Measurements from ENCODE around the gene ATAD2B. TPM values are rescaled to one million over a fixed set of nuclear protein-coding genes. Genes with fewer than 3 reads are reported as not detected.
A peak's percentile ranks its signal among the peaks of the same experiment; 100 is the strongest.

Gene ATAD2B
- total and polyA plus RNA-seq, 11 donors, result 2.8 to 13.3 (median 8.1) TPM

- Histone ChIP-seq H3K36me3 (peaks cover 0 to 39% (median 23%) of the 10 kb centered on the region in 9 donors), H3K27ac (no peak overlapping the region), H3K9me3 (peaks cover 0 to 3% (median 0%) of the 10 kb centered on the region in 12 donors), H3K4me3 (no peak overlapping the region), H3K27me3 (no peaks in the 10 kb centered on the region), H3K4me1 (peaks cover 0 to 7% (median 0%) of the 10 kb centered on the region in 12 donors)
- ATAC-seq (no peak), DNase-seq (no peak)
- no peak for TF ChIP-seq CTCF (IDR thresholded peaks at IDR 0.05)
- 43 to 48% (median 46%) methylated on average over 2 of the region's 2 CpGs for WGBS, 4 donors
- intact Hi-C loops (cut with DNase I), result no loop called here
These were observed 120.7 kb downstream of the ATAD2B start for GRCh38 chr2:23806201-23806600.

GRCh38 chr2:23803965-23804542, 122.9 kb downstream of the ATAD2B start:
- H3K27me3 ChIP-seq, result no peaks in the 10 kb centered on the region
- TF ChIP-seq POLR2A (IDR thresholded peaks at IDR 0.05) (no peak), CTCF (IDR thresholded peaks at IDR 0.05) (peak in 3 of 12 donors; percentile 32 to 36 (median 36))
- intact Hi-C loops (cut with DNase I), result no loop called here
- peak in 2 of 4 donors; percentile 47 to 65 for ATAC-seq
- peaks cover 0 to 3% (median 0%) of the 10 kb centered on the region in 12 donors for H3K9me3 ChIP-seq
- 43 to 59% (median 54%) methylated on average over 5 of the region's 5 CpGs for WGBS, 4 donors
- peak in 3 of 5 donors; percentile 15 to 49 (median 38) for DNase-seq
- H3K4me3 ChIP-seq, result no peak overlapping the region
- H3K27ac ChIP-seq, result no peak overlapping the region
- H3K36me3 ChIP-seq, result peaks cover 0 to 24% (median 9%) of the 10 kb centered on the region in 9 donors
- peaks cover 0 to 7% (median 0%) of the 10 kb centered on the region in 12 donors for H3K4me1 ChIP-seq

- no peak for DNase-seq
- no peaks in the 10 kb centered on the region for H3K27me3 ChIP-seq
- TF ChIP-seq POLR2A (IDR thresholded peaks at IDR 0.05), result no peak
- no peak for TF ChIP-seq CTCF (IDR thresholded peaks at IDR 0.05)
- ATAC-seq, result peak in 1 of 4 donors; percentile 18
- no peak overlapping the region for H3K4me3 ChIP-seq
- H3K4me1 ChIP-seq, result peaks cover 0 to 7% (median 0%) of the 10 kb centered on the region in 12 donors
- intact Hi-C loops (cut with DNase I), result no loop called here
- H3K36me3 ChIP-seq, result peaks cover 0 to 18% (median 3%) of the 10 kb centered on the region in 9 donors
- 91 to 96% (median 93%) methylated on average over 5 of the region's 5 CpGs for WGBS, 4 donors
- no peak overlapping the region for H3K27ac ChIP-seq
- H3K9me3 ChIP-seq, result no peaks in the 10 kb centered on the region
These were observed 123.5 kb downstream of the ATAD2B start for GRCh38 chr2:23803264-23803964.

GRCh38 chr2:23801396-23801795, 125.5 kb downstream of the ATAD2B start:
- 63 to 83% (median 80%) methylated on average over 1 of the region's 1 CpG for whole genome bisulfite sequencing, 4 donors
- no peak for DNase-seq
- H3K4me3 ChIP-seq, result no peak overlapping the region
- ATAC-seq, result no peak
- TF ChIP-seq POLR2A (IDR thresholded peaks at IDR 0.05), result no peak
- no peak for TF ChIP-seq CTCF (IDR thresholded peaks at IDR 0.05)
- H3K36me3 ChIP-seq, result peaks cover 0 to 26% (median 17%) of the 10 kb centered on the region in 9 donors
- H3K27me3 ChIP-seq, result no peaks in the 10 kb centered on the region
- peaks cover 0 to 7% (median 0%) of the 10 kb centered on the region in 12 donors for H3K4me1 ChIP-seq
- H3K27ac ChIP-seq, result no peak overlapping the region
- intact Hi-C loops (cut with DNase I), result no loop called here
- no peaks in the 10 kb centered on the region for H3K9me3 ChIP-seq

Measured in heart left ventricle (tissue), 16 donors.